ENCODE measurements around the gene ANKRD23. TPM values are rescaled to one million over a fixed set of nuclear protein-coding genes. Genes with fewer than 3 reads are reported as not detected.

Gene ANKRD23
- total RNA-seq, 4 donors from 2014 or later: 3.0 to 8.2 (median 3.2) TPM

DNA sequence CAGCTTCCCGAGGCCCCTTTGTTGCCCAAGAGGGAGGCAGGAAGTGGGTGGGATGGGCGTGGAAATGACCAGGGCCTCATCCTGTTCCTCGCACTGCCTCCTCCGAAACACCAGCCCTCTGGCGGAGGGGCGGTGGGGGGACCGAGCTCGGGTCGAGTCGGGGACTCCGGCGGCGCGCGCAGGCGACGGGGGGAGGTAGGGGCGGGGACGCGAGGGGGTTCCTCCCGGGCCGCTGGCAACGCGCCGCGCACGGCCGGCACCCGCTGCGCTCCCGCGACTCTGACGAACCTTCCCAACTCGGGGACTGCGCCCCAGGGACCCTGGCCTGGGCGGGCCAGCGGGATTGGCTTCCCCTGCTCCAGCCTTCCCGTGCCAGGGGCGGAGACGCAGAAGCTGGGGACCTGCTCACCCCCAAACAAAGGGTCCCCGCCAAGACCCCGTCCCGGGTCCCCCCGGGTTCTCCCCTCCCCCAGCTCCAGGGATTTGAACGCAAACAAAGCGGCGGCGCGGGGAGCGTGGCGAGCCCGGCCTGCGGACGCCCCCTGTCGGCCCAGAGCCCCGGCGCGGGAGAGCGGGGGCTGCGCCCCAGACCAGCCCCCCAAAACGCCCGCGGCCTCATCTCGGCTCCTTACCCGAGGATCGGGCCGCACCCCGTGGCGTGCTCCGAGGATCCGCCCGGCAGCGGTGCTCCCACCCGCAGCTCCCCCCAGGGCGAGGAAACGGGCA, 24.9 kb upstream of the ANKRD23 start:
- peak overlapping the region; percentile 77 to 100 (median 99) for H3K4me3 ChIP-seq (replicated peaks in 1 of 3)
- peaks cover 11 to 48% of the 10 kb centered on the region in 2 donors for H3K4me1 ChIP-seq
- H3K36me3 ChIP-seq: peaks cover 22% of the 10 kb centered on the region in 2 donors
- H3K9me3 ChIP-seq: no peaks in the 10 kb centered on the region
- peak; percentile 85 to 89 for DNase-seq
- peak overlapping the region; percentile 92 to 97 (median 93) for H3K27ac ChIP-seq
- TF ChIP-seq, protein P1, sequence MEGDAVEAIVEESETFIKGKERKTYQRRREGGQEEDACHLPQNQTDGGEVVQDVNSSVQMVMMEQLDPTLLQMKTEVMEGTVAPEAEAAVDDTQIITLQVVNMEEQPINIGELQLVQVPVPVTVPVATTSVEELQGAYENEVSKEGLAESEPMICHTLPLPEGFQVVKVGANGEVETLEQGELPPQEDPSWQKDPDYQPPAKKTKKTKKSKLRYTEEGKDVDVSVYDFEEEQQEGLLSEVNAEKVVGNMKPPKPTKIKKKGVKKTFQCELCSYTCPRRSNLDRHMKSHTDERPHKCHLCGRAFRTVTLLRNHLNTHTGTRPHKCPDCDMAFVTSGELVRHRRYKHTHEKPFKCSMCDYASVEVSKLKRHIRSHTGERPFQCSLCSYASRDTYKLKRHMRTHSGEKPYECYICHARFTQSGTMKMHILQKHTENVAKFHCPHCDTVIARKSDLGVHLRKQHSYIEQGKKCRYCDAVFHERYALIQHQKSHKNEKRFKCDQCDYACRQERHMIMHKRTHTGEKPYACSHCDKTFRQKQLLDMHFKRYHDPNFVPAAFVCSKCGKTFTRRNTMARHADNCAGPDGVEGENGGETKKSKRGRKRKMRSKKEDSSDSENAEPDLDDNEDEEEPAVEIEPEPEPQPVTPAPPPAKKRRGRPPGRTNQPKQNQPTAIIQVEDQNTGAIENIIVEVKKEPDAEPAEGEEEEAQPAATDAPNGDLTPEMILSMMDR (IDR thresholded peaks at IDR 0.05): peak in 5 of 6 experiments; percentile 31 to 63 (median 45)
- peak in 1 of 2 donors; percentile 52 for TF ChIP-seq POLR2A (IDR thresholded peaks at IDR 0.05)
- H3K27me3 ChIP-seq: no peaks in the 10 kb centered on the region
- 0% methylated on average over 2 of the region's 76 CpGs for WGBS, 2 donors
- intact Hi-C loops (cut with DNase I): no loop called here

DNA sequence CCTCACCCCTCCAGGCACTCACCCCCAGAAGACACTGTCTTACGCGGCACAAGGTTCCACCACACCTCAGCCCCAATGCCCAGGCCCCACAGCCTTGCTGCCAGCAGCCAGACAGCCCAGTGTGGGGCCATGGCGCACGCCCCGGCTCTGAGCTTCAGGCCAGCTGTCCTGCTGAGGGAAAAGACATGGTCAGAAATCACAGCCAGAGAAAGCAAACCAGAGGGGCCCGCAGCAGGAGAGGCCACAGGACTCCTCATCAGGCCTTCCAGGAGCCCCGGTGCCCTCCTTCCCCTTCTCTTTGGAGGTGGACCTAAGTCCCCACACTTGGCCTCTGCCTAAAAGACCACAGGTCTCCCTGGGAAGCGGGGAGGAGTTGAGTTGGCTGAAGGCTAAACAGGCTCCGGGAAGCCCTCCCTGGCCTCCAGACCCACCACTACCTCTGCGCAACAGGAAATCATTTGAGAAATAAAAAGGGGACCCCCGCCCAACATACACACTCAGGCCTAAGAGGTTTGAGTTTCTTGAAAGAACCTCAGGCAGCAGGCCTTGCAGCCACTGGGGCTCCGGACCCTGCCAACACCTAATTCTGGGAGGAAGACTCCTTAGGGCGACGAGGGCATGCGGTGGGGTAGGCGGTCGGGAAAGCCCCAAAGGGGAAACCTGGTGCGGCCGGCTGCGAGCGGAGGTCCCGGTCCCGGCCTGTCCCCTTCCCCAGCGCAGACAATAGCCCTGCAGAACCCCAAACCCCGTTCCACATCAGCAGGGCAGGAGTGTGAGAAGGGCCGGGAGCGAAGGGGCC, 24.1 kb upstream of the ANKRD23 start:
- H3K9me3 ChIP-seq: no peaks in the 10 kb centered on the region
- peak overlapping the region; percentile 92 to 97 (median 93) for H3K27ac ChIP-seq
- H3K36me3 ChIP-seq: peaks cover 30% of the 10 kb centered on the region in 2 donors
- peaks cover 11 to 44% of the 10 kb centered on the region in 2 donors for H3K4me1 ChIP-seq
- WGBS, 2 donors: 34% methylated on average over 20 to 27 of the region's 27 CpGs
- no peaks in the 10 kb centered on the region for H3K27me3 ChIP-seq
- DNase-seq: no peak
- intact Hi-C loops (cut with DNase I): no loop called here
- peak overlapping the region; percentile 77 to 100 (median 99) for H3K4me3 ChIP-seq (replicated peaks in 1 of 3)
- TF ChIP-seq, protein P1 (IDR thresholded peaks at IDR 0.05): peak in 1 of 6 experiments; percentile 10
- TF ChIP-seq POLR2A (IDR thresholded peaks at IDR 0.05): no peak

DNA sequence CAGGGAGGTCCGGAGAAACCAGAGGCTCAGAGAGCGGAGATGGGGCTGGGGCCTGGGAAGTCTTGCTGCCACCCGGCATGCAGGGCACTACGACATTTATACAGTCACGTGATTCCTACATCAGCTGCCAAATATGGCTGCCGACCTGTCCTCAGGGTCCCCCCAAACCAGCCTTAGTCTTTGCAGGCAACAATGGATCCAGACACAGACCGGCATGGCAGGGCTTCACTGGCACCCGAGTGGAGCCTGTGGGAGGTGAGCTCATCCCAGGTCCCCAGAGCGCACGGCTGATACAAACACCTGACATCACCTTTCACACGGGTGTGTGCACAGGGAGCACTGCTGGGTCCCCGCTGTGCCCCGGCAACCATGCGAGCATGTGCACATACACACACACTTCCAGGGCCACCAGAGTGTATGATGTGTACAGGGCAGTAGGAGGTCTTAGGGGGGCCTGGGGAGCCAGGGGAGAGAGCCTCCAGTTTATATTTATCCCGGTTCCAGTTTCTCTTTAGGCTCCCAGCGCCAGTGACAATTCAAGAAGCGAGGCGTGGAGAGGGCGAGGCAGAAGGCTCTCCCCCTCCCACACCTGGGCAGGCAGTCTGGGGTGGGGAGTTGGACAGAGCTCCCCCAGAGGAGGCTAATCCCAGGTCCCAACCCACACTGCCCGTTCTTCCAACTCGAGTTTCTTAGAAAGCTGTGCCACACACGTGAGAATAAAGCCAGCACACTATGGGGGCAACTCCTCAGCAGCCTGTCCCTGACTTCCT, 23.4 kb upstream of the ANKRD23 start:
- H3K27me3 ChIP-seq: no peaks in the 10 kb centered on the region
- peak overlapping the region in 2 of 3 donors; percentile 92 to 97 for H3K27ac ChIP-seq
- no peaks in the 10 kb centered on the region for H3K9me3 ChIP-seq
- DNase-seq: no peak
- peaks cover 32 to 33% of the 10 kb centered on the region in 2 donors for H3K36me3 ChIP-seq
- intact Hi-C loops (cut with DNase I): no loop called here
- TF ChIP-seq, protein P1 (IDR thresholded peaks at IDR 0.05): no peak
- TF ChIP-seq POLR2A (IDR thresholded peaks at IDR 0.05): no peak
- H3K4me1 ChIP-seq: peaks cover 11 to 39% of the 10 kb centered on the region in 2 donors
- no peak overlapping the region for H3K4me3 ChIP-seq (replicated peaks in 1 of 3)
- WGBS, 2 donors: 69 to 73% methylated on average over 11 to 20 of the region's 22 CpGs

DNA sequence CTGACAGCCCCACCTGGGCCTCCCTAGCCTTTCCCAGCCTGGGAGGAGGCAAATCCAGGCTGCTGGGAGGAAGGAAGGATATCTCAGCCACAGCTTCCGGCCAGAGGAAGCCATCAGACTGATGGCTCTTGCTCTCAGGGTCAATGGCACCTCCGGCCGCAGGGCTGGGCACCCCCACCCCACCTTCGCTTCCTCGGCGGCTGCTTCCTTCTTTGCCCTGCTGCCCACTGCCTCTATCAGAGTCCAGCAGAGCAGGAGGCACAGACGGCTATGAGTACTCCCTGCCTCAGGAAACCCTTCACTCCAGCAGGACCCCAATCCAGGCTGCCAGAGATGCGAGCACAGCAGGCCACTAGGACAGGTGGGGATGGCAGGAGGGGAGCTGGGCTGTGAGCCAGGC, 22.8 kb upstream of the ANKRD23 start:
- intact Hi-C loops (cut with DNase I): no loop called here
- H3K4me3 ChIP-seq (replicated peaks in 1 of 3): no peak overlapping the region
- no peaks in the 10 kb centered on the region for H3K9me3 ChIP-seq
- H3K27ac ChIP-seq: peak overlapping the region in 1 of 3 donors; percentile 34
- H3K36me3 ChIP-seq: peaks cover 38 to 39% of the 10 kb centered on the region in 2 donors
- TF ChIP-seq, protein P1 (IDR thresholded peaks at IDR 0.05): no peak
- no peak for TF ChIP-seq POLR2A (IDR thresholded peaks at IDR 0.05)
- peaks cover 11 to 39% of the 10 kb centered on the region in 2 donors for H3K4me1 ChIP-seq
- no peak for DNase-seq
- whole genome bisulfite sequencing, 2 donors: 77 to 95% methylated on average over 5 to 7 of the region's 8 CpGs
- no peaks in the 10 kb centered on the region for H3K27me3 ChIP-seq
